GM21737 (cell line): ENCODE results near the gene CPZ.

ENCODE experiments used
- ATAC-seq: cut with Tn5 transposase; IDR thresholded peaks from one replicate; pipeline ENCODE4 v1.9.1; 2021; ENCODE audit warnings: mild to moderate bottlenecking, moderate library complexity; ENCODE audit not compliant: unreplicated experiment

CPZ gene

DNA sequence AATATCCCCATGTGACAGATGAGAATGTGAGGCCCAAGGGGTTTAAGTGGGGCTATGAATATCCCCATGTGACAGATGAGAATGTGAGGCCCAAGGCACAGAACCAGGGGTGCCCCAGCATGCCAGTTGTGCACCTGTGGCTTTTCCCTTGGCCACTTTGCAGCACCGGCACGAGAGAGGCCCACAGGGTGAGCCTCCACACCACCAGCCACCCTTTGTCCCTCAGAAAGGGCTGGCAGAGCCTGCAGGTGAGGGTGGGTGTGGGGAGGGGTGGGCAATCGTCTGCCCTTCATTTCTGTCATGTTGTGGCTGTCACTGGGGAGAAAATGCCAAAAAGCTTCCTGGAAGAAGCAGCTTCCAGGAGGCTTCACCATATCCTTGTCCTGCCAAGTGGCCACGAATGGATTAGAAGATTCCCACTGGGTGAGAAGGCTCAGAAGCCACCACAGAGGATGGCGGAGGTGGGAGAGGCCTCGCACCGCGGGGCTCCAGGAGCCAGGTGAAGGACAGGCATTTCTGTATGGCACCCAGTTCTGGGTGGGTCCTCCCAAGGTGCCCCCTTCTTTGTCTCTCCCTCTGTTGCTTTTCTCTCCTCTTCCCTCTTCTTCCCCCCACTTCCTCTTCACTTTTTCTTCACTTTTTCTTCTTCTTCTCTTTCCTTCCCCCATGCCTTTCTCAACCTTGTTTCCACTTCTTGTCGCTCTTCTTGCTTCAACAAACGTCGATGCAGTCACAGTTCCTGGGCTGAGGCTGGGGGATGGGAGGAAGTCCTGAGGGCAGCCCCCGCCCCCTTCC is 12.8 kb upstream of the CPZ start:
- ATAC-seq, result no peak

DNA sequence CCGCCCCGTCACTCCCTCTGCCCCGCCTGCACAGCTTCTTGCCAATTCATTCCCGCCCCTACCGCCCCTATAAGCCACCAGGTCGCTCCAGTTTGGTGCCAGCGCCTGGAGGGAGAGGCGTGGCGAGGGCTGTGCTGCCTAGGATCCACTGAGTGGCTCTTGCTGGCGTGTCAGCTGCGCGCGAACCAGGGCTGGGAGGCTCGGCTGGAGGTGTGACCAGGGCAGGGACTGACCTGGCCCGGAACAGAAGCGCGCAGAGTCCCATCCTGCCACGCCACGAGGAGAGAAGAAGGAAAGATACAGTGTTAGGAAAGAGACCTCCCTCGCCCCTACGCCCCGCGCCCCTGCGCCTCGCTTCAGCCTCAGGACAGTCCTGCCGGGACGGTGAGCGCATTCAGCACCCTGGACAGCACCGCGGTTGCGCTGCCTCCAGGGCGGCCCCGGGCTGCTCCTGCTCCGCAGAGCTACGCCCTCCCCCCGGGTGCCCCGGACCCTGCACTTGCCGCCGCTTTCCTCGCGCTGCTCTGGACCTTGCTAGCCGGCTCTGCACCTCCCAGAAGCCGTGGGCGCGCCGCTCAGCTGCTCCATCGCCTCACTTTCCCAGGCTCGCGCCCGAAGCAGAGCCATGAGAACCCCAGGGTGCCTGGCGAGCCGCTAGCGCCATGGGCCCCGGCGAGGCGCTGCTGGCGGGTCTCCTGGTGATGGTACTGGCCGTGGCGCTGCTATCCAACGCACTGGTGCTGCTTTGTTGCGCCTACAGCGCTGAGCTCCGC is 12.1 kb upstream of the CPZ start, which contains the start of gene GPR78:
Gene GPR78 (plus strand): TSS at position 72 of the 773 bp plus-strand sequence. CDS start 591 bp downstream, at position 663.
- no peak for ATAC-seq

GRCh38 chr4:8581094-8581861 is 11.3 kb upstream of the CPZ start:
- no peak for ATAC-seq

DNA sequence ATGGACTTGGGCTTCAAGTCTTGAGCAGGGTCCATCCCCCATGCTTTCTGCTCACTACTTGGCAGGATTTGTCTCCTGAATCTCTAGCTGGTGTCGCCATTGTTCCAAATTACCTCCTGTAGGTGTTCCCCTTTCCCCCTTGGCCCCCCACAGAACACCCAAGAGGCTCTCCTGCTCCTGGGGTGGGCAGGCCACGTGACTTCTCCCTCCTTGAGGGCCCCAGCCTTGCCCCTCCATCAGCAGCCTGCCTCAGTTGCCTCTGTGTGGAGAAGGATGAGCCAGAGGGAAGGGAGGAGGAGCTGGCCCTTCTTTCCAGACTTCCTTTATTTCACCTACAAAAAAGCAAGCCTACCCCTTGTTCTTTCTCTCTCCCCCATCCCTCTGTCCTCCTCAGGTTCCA is 10.5 kb upstream of the CPZ start:
- ATAC-seq, result no peak

GRCh38 chr4:8582436-8582835 is 10.1 kb upstream of the CPZ start:
- no peak for ATAC-seq

DNA sequence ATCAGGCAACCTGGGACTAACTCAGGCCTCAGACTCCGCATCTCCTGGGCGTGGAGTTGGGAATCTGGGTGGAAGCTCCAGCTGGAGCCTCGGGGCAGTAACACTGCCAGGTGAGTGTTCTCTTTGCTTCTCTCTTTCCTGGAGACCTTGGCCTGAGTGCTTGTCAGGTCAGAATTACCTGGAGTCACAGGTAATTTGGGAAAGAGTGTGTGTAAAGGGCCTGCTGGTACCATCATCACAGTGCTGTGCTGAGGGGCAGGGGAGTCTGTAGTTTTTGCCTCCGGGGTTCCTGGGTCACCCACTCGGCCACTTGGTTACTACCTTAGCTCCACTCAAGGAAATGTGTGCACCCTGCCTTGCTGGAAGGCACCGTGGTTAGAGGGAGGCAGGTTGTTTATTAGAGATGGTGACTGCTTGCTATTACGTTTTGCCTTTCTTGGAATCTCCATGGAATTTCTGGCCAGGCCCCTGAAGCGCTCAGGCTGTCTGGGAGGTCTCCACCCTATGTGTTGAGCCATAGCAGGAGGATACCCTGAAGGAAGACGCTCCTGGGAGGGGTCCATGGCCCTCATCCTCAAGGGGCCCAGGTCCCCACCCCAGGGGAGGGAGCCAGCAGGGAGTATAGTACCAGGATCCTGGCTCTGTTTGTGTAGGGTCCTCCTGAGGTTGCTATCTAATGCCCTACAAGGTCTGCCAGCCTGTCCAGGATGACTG is 9.5 kb upstream of the CPZ start:
- ATAC-seq, result no peak

GRCh38 chr4:8583655-8584025 is 8.9 kb upstream of the CPZ start:
- no peak for ATAC-seq

DNA sequence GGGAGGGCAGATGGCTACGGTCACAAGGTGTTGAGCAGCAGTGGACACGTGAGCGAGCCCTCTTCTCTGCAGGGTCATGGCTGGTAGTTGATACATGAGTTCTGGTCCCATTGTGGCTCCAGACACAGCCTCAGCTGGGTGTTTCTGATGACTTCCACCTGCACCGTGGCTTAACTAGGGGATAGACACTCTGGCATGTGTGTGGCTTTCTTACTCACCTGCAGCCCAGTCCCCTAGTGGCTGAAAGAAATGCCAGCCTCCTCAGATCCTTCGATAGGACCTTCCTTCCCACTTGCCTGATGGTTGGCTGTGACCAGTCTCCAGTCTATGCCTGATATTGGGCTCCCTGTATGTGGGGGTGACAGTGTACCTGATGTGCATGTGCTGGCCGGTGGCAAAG is 7.4 kb upstream of the CPZ start:
- no peak for ATAC-seq

DNA sequence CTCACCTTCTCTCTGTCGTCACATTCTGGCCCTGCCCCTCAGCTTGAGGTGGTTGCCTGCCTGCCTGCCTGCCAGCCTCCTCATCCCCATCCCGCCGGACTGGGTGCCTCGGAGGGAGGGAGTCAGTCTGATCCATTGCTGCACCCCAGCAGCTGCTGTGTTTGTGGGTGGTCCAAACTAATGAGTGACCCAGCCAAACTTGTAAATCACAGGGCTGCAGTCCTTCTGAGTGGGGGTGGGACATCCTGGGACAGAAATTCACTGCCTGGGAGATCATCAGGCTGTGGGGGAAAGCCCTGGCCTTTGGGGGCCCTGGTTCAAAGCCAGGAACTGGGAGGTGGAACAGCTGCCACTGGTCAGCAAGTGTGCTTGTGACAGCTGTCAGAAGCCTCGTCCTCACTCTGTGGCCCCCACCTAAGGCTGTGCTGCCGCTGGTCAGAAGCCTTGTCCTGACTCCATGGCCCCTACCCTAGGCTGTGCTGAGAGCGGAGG is 6.8 kb upstream of the CPZ start:
- ATAC-seq, result no peak

DNA sequence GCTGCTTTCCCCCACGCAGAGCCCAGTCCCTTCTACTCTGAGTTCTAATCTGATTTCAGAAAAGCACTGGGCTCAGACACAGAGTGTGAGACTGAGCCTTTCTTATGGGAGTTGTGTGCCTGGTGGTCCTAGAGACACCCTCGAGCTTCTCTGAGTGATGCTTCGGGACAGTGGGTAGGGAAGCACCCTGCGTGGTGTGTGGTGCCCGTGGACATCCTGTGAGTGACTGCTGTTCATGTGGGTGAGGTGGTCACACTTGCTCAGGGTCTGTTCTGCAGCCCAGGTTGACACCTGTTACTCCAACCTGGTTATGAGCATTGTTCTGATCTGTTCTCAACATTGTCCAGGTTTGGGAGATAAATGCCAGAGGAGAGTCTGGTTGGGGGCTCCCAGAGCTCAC is 6.3 kb upstream of the CPZ start:
- ATAC-seq, result no peak

DNA sequence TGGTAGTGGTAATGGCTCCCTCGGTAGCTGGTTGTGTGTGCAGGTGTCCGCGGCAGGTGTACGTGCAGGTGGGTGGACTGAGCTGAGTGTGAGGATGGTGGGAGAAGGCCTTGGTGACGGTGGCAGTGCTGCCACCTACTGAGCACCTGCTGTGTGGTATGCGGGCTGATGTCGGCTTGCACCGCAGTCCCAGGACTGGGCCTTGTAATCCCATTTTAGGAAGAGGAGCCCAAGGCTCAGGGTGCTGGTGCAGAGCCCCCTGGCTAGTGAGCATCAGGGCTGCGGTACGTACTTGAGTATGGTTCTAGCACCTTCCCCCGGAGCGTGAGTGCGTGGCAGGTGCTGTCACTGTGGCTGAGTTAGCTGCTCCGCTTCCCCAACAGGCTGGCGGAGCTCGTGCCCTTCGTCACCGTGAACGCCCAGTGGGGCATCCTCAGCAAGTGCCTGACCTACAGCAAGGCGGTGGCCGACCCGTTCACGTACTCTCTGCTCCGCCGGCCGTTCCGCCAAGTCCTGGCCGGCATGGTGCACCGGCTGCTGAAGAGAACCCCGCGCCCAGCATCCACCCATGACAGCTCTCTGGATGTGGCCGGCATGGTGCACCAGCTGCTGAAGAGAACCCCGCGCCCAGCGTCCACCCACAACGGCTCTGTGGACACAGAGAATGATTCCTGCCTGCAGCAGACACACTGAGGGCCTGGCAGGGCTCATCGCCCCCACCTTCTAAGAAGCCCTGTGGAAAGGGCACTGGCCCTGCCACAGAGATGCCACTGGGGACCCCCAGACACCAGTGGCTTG is 5.7 kb upstream of the CPZ start:
- ATAC-seq, result no peak

GRCh38 chr4:8587469-8588195 is 4.9 kb upstream of the CPZ start:
- ATAC-seq, result no peak

DNA sequence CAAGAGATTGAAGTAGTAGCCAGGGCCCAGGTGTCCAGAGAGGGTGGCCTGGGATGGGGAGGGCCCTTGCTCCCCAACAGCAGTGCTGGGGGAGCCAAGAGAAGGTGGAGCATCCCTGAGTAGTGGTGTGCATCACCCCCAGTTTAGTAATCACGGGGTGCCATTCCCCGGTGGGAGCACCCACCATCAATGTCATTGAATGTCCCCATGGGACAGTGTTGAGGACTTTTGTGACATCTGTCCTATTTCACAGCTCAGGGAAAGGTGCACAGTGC is 4.4 kb upstream of the CPZ start:
- ATAC-seq, result no peak

- no peak for ATAC-seq
Measured at GRCh38 chr4:8589336-8589735, 3.2 kb upstream of the CPZ start.

DNA sequence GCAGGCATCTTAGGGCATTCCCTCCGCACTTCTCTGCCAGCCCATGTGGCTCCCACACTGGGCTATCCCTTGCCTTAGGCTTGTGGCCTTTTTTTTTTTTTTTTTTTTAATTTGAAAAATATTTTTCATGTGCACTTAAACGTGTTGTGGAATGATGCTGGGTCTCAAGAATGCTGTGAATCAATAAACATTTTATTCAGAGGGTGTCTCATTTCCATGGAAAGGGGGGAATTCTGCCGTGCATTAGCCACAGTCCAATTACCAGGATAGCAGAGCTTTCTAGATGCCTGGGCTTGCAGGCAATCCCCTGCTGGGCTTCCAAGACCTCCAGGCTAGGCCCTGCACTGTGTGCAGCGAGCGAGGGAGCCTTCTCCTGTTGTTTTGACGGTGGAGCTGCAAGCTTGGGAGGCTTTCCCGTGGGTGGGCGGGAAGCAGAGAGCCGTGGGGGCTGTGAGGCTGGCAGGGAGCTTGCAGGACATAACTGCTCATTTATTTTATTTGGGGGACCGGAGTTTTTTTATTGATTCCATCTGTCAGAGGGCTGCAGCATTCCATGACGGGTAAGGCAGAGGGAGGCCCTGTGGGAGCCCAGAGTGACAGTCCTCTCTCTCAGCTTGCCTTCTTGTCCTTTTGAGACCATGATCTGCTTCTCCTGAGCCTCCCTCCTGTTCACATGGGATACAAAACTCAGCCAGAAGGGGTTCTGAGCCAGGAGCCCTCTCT is 2.6 kb upstream of the CPZ start:
- ATAC-seq, result no peak

- ATAC-seq, result no peak
Measured at GRCh38 chr4:8590546-8590880, 2.1 kb upstream of the CPZ start.

- ATAC-seq, result no peak
Measured at GRCh38 chr4:8591114-8591513, 1.5 kb upstream of the CPZ start.

- ATAC-seq, result no peak
Measured at GRCh38 chr4:8591626-8592365, 769 bp upstream of the CPZ start.
